Panc1 (cell line): ENCODE data around the gene SHOC2. TPM values are rescaled to one million over a fixed set of nuclear protein-coding genes. Genes with fewer than 3 reads are reported as not detected.

Source experiments
- ATAC-seq: fragments of 200-7000 bp; cut with Tn5 transposase; 2 replicates; pipeline ENCODE4 v1.9.1; 2020; ENCODE audit warnings: mild to moderate bottlenecking, moderate library complexity
- BruUV-seq: library from RNA; stranded (reverse); fragments of 400-500 nt; replicated peaks from 2 replicates; lab custom pipeline; 2021; lab: Mats Ljungman, UMichigan
- CTCF ChIA-PET: fragments of 300-600 bp; sonication (Branson Sonifier 250); formaldehyde crosslinking; loops from one replicate; lab custom pipeline; 2022; ENCODE audit warnings: antibody characterized with exemption; lab: Charles Lee
- POLR2A ChIA-PET: fragments of 300-600 bp; sonication (Branson Sonifier 250); formaldehyde crosslinking; loops from one replicate; lab custom pipeline; 2022; ENCODE audit warnings: antibody characterized with exemption; lab: Charles Lee
- DNase-seq: peaks from one replicate; pipeline ENCODE4 v3.0.0-alpha.2; 2010; ENCODE audit warnings: low read depth, low spot score
- H3K27ac ChIP-seq: 2 replicates; pipeline ENCODE4 v1.5.1; 2011; ENCODE audit warnings: mild to moderate bottlenecking, low read length, inconsistent platforms
- H3K27me3 ChIP-seq: fragments of 200-500 bp; sonication (Bioruptor generic); 2 replicates; pipeline ENCODE4 v1.6.0; 2014; ENCODE audit warnings: low read length, inconsistent platforms; ENCODE audit not compliant: control insufficient read depth, insufficient read depth
- H3K36me3 ChIP-seq: fragments of 200-500 bp; sonication (Bioruptor generic); 2 replicates; pipeline ENCODE4 v1.5.1; 2014; ENCODE audit warnings: inconsistent platforms, mild to moderate bottlenecking, low read length, moderate library complexity; ENCODE audit not compliant: control insufficient read depth, insufficient read depth
- H3K4me1 ChIP-seq: 2 replicates; pipeline ENCODE4 v1.5.1; 2011; ENCODE audit warnings: inconsistent platforms, mild to moderate bottlenecking, low read length, moderate library complexity; ENCODE audit not compliant: control insufficient read depth, insufficient read depth
- H3K4me3 ChIP-seq, 2 experiments: 2 replicates each; pipeline ENCODE4 v1.5.1; 2011 to 2012; ENCODE audit warnings: low read depth in 2 of 2, low read length in 2 of 2, mild to moderate bottlenecking in 2 of 2, inconsistent platforms in 1 of 2, moderate library complexity in 1 of 2
- H3K9me3 ChIP-seq: fragments of 200-500 bp; sonication (Bioruptor generic); 2 replicates; pipeline ENCODE4 v1.5.1; 2014; ENCODE audit warnings: low read depth, mild to moderate bottlenecking, inconsistent platforms, low read length, moderate library complexity; ENCODE audit not compliant: control insufficient read depth, insufficient read depth
- CTCF ChIP-seq: fragments of 450-650 bp; IDR thresholded peaks from 2 replicates; pipeline ENCODE4 v1.5.1; 2017; ENCODE audit warnings: mild to moderate bottlenecking
- POLR2AphosphoS5 ChIP-seq: IDR thresholded peaks from 2 replicates; pipeline ENCODE4 v1.6.1; 2012; ENCODE audit warnings: mild to moderate bottlenecking, low read depth, low read length, moderate library complexity
- REST ChIP-seq, 2 experiments: IDR thresholded peaks; 2 replicates each; pipeline ENCODE4 v1.6.1; 2011 to 2012; ENCODE audit warnings: low read depth in 2 of 2, control low read depth in 1 of 2, low read length in 1 of 2, mild to moderate bottlenecking in 1 of 2, moderate library complexity in 1 of 2; ENCODE audit not compliant: insufficient read depth in 1 of 2
- SIN3A ChIP-seq: IDR thresholded peaks from 2 replicates; pipeline ENCODE4 v1.6.1; 2012; ENCODE audit warnings: low read depth, mild to moderate bottlenecking, low read length, moderate library complexity, borderline replicate concordance; ENCODE audit not compliant: insufficient read depth
- TCF7L2 ChIP-seq: IDR thresholded peaks from 2 replicates; pipeline ENCODE4 v1.6.1; 2011; ENCODE audit warnings: mild to moderate bottlenecking, low read depth, low read length, inconsistent platforms
- in situ Hi-C: cut with HindIII; loops from 2 replicates; pipeline ENCODE4 v1.10.0; 2016; ENCODE audit warnings: low sequenced_read_pairs, low pct_unique_long_range_greater_than_20kb
- intact Hi-C: fragments of 100-400 bp; cut with micrococcal nuclease; formaldehyde crosslinking; loops from one replicate; pipeline ENCODE4 v1.10.0; 2022; ENCODE audit not compliant: unreplicated experiment
- total RNA-seq: library from RNA; stranded (reverse); gene quantifications from one replicate; pipeline ENCODE4 v1.2.1, GENCODE V29; 2021; ENCODE audit not compliant: unreplicated experiment

Gene SHOC2
- total RNA-seq, 1 experiment from 2014 or later, result 56.6 TPM

GRCh38 chr10:110871298-110872084 is 47.9 kb upstream of the SHOC2 start, which contains the start of gene PDCD4:
Gene PDCD4, plus strand, starts transcription at chr10:110871928. Its CDS starts 4,100 bp downstream, at chr10:110876028.
- ChIA-PET CTCF (interaction anchor here (0.6 to 0.7 kb wide), 2 partner anchors 15 to 48 kb away, joined by 4 to 13 read pairs; partner anchors contain the start of genes BBIP1 and SHOC2), POLR2A (interaction anchor here (0.6 to 1.3 kb wide), 6 partner anchors 13 to 536 kb away, joined by 3 to 17 read pairs (median 6); no protein-coding TSS in a partner anchor)
- in situ Hi-C loops (no loop called here), intact Hi-C loops (no loop called here)
- BruUV-seq, result TSS peak; percentile 99
- H3K9me3 ChIP-seq, result no peaks in the 10 kb centered on the region
- H3K27ac ChIP-seq, result peak within 1 kb of the TSS; percentile 99
- ATAC-seq (peak; percentile 96), DNase-seq (peak; percentile 92)
- H3K27me3 ChIP-seq, result no peaks in the 10 kb centered on the region
- peak within 1 kb of the TSS; percentile 63 to 72 for H3K4me3 ChIP-seq
- peaks cover 16% of the 10 kb centered on the region for H3K4me1 ChIP-seq
- H3K36me3 ChIP-seq, result no peaks in the 10 kb centered on the region; the same call in 1 of the 2 replicates
- TF ChIP-seq POLR2AphosphoS5 (peak; percentile 84), REST (IDR thresholded peaks at IDR 0.05; ENCODE audit: insufficient read depth in 1 of 2, low read depth in 2 of 2, low read length in 1 of 2) (no peak), CTCF (no peak), SIN3A (peak; percentile 68), TCF7L2 (peak; percentile 57)

- peaks cover 3% of the 10 kb centered on the region; the same call in 1 of the 2 replicates for H3K36me3 ChIP-seq
- intact Hi-C loops (no loop called here), in situ Hi-C loops (no loop called here)
- BruUV-seq, result no TSS peak
- no peaks in the 10 kb centered on the region for H3K9me3 ChIP-seq
- CTCF ChIA-PET, result interaction anchor here (1.0 kb wide), 1 partner anchor 21 kb away, joined by 3 read pairs; no protein-coding TSS in a partner anchor
- no peaks in the 10 kb centered on the region for H3K27me3 ChIP-seq
- peak; percentile 85 for ATAC-seq
- H3K4me1 ChIP-seq, result peaks cover 16% of the 10 kb centered on the region
- H3K27ac ChIP-seq, result peak overlapping the region; percentile 72
- POLR2A ChIA-PET, result interaction anchor here (0.5 to 1.3 kb wide), 8 partner anchors 12 to 1348 kb away, joined by 3 to 17 read pairs (median 6); no protein-coding TSS in a partner anchor
- H3K4me3 ChIP-seq, result peak overlapping the region; percentile 63 to 72
- no peak for DNase-seq
- TF ChIP-seq REST (IDR thresholded peaks at IDR 0.05; ENCODE audit: insufficient read depth in 1 of 2, low read depth in 2 of 2, low read length in 1 of 2) (no peak), CTCF (peak; percentile 44), SIN3A (no peak), TCF7L2 (0 out of 2 replicates have a peak, but pooled peaks have one; percentile 18), POLR2AphosphoS5 (peak; percentile 27; the same call in 1 of the 2 replicates)
Observed at GRCh38 chr10:110872145-110872983, 47.0 kb upstream of the SHOC2 start.
